ENCODE data around the gene TRIM72.

DNA sequence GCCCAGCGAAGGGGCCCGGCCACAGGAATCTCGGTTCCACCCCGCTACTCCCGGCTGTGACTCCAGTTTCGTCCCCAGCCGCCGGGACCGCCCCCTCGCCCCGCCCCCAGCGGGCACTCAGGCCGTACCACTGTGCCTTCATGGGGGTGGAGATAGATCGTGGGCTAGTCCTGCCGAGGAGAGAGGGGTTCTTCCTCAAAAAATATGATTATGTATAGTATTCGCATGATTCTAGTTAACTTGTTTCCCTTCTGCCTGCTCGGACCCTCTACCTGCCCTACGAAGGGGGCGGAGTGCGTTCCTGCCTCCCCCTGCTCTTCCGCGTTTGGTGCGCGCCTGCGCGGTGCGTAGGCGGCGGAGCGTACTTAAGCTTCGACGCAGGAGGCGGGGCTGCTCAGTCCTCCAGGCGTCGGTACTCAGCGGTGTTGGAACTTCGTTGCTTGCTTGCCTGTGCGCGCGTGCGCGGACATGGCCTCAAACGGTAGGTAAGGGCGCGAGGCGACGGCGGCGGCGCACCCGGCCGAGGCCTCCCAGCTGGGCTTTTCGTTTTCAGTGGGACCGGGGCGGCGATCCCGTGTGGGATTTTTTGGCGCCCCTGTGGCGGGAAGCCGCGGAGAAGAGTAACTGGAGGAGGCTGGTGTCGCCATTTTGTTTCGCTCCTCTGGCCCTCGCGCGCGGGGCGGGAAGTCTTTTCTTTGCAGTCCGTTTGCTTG, 34.0 kb upstream of the TRIM72 start, which contains the start of gene FUS:
- TF ChIP-seq, protein P1, sequence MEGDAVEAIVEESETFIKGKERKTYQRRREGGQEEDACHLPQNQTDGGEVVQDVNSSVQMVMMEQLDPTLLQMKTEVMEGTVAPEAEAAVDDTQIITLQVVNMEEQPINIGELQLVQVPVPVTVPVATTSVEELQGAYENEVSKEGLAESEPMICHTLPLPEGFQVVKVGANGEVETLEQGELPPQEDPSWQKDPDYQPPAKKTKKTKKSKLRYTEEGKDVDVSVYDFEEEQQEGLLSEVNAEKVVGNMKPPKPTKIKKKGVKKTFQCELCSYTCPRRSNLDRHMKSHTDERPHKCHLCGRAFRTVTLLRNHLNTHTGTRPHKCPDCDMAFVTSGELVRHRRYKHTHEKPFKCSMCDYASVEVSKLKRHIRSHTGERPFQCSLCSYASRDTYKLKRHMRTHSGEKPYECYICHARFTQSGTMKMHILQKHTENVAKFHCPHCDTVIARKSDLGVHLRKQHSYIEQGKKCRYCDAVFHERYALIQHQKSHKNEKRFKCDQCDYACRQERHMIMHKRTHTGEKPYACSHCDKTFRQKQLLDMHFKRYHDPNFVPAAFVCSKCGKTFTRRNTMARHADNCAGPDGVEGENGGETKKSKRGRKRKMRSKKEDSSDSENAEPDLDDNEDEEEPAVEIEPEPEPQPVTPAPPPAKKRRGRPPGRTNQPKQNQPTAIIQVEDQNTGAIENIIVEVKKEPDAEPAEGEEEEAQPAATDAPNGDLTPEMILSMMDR (IDR thresholded peaks at IDR 0.05 in 2 of 3, conservative IDR thresholded peaks at IDR 0.05 in 1 of 3; ENCODE audit: insufficient read depth in 2 of 3, low read depth in 1 of 3, low read length in 3 of 3): peak in 2 of 3 experiments; percentile 4 to 5; a peak in 1 of 6 replicates
- TF ChIP-seq CBX2 (IDR thresholded peaks at IDR 0.05; ENCODE audit: insufficient read depth, low read length, poor library complexity, severe bottlenecking) (no peak), ZNF253 (CRISPR knock-in tag; conservative IDR thresholded peaks at IDR 0.05) (no peak), ZNF274 (IDR thresholded peaks at IDR 0.05; ENCODE audit: borderline replicate concordance, low read depth, low read length) (no peak), ZNF146 (CRISPR knock-in tag; IDR thresholded peaks at IDR 0.05; ENCODE audit: unreplicated experiment) (no peak), ESRRA (IDR thresholded peaks at IDR 0.05; ENCODE audit: borderline replicate concordance, low read depth) (peak; percentile 56), POLR2A (conservative IDR thresholded peaks at IDR 0.05) (peak; percentile 100)
- TF ChIP-seq, protein P2, sequence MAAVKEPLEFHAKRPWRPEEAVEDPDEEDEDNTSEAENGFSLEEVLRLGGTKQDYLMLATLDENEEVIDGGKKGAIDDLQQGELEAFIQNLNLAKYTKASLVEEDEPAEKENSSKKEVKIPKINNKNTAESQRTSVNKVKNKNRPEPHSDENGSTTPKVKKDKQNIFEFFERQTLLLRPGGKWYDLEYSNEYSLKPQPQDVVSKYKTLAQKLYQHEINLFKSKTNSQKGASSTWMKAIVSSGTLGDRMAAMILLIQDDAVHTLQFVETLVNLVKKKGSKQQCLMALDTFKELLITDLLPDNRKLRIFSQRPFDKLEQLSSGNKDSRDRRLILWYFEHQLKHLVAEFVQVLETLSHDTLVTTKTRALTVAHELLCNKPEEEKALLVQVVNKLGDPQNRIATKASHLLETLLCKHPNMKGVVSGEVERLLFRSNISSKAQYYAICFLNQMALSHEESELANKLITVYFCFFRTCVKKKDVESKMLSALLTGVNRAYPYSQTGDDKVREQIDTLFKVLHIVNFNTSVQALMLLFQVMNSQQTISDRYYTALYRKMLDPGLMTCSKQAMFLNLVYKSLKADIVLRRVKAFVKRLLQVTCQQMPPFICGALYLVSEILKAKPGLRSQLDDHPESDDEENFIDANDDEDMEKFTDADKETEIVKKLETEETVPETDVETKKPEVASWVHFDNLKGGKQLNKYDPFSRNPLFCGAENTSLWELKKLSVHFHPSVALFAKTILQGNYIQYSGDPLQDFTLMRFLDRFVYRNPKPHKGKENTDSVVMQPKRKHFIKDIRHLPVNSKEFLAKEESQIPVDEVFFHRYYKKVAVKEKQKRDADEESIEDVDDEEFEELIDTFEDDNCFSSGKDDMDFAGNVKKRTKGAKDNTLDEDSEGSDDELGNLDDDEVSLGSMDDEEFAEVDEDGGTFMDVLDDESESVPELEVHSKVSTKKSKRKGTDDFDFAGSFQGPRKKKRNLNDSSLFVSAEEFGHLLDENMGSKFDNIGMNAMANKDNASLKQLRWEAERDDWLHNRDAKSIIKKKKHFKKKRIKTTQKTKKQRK (IDR thresholded peaks at IDR 0.05; ENCODE audit: borderline replicate concordance, low read depth, low read length): no peak
- TF ChIP-seq, protein P3, sequence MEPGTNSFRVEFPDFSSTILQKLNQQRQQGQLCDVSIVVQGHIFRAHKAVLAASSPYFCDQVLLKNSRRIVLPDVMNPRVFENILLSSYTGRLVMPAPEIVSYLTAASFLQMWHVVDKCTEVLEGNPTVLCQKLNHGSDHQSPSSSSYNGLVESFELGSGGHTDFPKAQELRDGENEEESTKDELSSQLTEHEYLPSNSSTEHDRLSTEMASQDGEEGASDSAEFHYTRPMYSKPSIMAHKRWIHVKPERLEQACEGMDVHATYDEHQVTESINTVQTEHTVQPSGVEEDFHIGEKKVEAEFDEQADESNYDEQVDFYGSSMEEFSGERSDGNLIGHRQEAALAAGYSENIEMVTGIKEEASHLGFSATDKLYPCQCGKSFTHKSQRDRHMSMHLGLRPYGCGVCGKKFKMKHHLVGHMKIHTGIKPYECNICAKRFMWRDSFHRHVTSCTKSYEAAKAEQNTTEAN (CRISPR knock-in tag; IDR thresholded peaks at IDR 0.05): peak; percentile 92

All from K562 (cell line).